Measurements from ENCODE around the gene FRRS1L.

FRRS1L gene

DNA sequence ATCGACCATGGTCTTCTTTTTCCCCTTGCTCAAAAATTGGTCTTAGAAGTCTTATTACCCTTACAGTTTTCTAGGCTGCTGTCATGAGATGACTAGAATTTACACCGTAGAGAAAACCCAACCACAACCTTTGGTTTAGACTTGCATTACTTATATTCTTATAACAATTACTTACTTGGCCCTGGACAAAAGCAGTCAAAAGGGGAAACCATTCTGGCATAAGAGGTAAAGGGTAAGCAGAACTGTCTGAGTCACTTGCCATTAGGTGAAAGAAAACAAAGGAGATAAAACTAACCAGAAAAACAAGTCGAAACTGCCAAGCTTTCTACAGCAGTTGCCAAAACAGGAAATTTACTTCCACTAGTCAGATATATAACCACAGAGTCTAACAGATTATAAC is 65.2 kb downstream of the FRRS1L start:
- DNase-seq (ENCODE audit: low read depth), result no peak

DNA sequence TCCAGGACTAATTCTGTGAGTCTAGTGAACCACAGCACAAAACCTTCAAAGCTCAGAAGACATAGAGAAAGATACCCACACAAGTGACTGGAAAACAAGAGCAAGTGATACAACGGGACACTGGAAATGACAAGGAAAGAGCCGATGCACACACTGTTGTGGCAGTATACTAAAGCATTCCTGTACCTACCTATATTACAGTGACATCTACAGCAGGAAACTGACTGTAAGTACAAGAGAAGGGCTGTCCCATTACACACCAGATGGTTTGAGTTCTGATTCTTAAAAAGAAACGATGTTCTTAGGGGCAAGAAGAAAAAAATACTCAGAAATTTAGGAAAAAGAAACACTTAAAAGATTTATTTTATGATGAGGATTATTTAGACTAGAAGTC is 65.8 kb downstream of the FRRS1L start:
- no peak for DNase-seq (ENCODE audit: low read depth)

DNA sequence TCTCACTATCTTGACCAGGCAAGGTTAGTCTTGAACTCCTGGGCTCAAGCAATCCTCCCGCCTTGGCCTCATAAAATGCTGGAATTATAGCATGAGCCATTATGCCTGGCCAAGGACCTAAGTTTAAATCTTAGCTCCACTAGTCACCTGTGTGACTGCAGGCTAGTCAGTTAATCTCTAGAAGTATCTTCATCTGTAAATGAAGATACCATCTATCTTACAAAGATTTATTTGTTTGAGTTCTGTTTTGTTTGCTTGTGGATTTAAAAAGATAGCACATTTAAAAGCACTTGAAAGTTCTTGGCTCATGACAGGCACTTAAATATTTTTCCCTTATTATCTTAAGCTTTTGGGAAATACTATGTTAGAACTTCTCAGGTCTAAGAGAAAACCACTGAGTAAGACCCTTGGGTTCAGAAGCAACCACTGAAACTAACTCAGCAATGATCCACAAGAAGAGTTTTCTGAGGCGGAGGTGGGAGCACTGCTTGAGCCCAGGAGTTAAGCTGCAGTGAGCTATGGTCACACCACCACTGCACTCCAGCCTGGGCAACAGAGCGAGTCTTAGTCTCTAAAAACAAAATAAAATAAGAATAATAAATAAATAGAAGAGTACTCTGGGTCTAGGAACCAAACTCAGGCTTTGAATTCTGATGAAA is 66.4 kb downstream of the FRRS1L start:
- no peak for DNase-seq (ENCODE audit: low read depth)

DNA sequence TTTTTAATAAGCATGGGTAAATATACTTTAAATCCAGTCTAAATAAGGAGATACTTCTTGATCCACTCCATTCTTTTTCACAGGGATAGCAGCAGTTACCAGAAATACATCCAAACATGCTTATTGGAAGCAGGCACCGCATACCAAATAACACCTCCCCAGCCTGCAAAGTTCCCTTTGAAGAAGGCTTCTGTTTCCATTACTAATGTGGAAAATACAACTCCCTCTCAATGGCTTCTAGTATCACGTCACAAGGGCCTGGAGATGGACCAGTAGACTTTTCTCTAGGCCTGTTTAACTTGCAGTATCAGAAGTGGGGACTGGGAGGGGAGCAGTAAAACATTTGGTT is 68.1 kb downstream of the FRRS1L start:
- DNase-seq (ENCODE audit: low read depth), result no peak

DNA sequence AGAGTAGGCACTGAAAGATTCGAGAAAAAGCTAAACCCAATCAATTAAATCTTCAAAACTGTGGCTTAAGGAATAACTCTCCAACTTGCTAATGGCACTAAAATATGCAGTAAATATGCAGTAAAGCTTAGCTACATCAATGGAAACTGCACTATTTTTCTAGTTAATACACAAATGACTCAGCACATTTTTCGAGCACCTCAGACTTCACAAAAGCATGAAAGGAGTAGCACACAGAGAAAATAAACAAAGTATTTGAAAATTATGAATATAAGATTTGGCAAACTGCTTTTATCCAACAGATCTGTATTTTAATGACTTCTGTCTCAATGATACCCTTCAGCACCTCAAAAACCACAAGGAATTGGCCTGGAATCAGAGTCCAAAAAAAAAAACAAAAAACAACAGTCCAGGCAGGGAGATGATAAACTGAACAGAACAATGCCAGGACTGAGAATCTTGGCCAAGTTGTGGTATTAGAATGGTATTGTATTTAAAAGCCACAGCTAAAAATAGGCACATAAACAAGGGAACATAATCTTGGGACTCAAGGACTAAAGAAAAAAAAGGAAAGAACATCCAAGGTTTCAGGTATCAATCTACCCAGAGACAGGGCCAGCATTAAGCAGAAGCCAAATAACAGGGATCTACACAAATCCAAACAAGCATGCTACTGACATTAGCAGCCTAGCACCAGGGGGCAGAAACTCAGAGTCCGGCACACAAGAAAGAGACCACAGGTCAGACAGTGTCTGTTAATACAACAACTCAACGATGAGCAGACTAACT is 68.7 kb downstream of the FRRS1L start:
- no peak for DNase-seq (ENCODE audit: low read depth)

DNA sequence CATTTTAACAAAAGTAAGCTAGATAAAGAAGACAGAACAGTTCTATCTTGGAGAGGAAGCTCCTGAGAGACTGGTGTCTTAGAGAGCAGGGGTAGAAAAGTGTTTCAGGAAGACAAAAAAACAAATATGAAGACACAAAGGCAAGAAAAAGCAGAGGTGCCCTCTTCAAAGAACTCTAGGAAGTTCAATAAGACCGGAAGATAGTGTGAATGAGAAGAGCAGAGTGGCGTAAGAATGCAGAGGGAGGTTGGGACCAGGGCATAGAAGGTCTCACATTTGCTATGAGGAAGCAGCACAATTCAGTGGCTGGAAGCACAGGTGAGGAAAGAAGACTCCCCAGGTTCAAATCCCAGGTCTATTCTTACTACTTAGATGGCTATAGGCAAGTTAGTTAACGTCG is 69.9 kb downstream of the FRRS1L start:
- no peak for DNase-seq (ENCODE audit: low read depth)

DNA sequence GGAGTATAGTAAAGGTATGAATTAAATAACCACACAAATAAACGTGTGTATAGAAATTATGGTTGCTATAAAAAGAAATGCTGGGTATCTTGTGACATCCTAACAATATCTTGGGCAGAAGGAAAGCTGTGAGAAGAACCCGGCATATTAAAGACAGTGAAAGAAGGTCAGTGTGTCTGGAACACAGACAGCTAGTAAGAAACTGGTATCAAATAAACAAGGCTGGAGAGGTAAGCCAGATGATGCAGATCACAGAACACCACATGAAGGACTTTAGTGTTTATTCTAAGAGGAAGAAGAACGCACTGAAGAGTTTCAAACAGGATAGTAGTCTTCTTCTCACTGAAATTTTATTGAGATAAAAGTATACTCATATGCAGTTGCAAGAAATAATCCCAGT is 71.7 kb downstream of the FRRS1L start:
- no peak for DNase-seq (ENCODE audit: low read depth)

DNA sequence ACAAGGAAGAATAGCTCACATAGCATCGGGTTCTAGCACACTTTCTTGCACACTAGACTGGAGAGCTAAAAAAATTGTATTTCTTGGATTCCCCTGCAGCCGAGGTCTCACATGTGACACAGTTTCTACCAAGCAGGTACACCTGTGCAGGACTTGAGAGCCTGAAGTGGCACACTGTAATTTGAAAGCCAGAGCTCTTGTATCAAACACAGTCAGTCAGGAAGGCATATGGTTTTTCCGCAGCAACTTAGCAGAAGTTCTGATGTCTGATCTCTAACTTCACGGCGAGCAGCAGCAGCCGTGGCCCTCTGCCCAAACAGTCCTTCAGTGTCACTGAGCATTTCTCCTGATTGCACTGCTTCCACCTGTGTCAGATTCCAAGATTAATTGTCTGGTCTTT is 72.8 kb downstream of the FRRS1L start:
- no peak for DNase-seq (ENCODE audit: low read depth)

DNA sequence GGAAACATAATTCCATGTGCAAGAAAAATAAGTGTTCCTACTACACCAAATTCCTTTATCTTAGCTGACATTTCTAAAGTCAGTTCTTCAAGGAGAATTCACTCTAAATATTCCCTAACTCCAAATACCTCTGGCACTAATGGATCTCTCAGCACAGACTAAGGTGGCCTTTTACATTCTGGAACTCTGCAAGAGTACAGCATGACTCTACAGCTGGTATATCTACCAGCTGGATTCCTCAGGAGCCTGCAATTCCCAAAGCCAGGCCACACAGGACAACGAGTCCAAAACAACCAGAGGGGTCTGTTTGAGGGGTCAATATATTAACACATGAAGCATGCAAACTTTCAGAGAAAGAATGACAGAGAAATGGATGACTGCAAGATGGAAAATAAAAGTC is 74.5 kb downstream of the FRRS1L start:
- DNase-seq (ENCODE audit: low read depth), result no peak

DNA sequence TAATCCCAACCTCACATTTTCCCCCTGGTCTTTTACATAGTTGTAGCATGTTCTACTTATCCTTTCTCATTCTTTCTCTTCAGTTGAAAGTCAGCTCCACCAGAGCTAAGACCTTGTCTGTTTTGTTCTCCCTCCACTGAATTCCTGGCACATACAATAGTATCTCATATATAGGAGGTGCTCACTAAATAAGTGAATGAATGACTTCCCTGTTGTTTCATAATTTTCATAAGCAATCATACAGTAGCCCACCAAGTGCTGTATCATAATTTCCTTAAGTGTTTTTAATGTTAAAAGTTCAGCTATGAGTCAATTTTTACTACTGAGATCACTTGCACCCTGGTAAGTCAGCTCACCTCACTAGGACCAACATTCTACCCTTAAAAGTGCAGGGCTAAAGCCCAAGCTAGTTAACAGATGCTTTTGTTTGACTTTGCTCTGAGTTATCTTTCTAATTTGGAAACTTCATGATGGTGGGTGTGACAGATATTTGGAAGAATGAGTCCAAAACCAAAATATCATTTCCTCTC is 74.9 kb downstream of the FRRS1L start:
- no peak for DNase-seq (ENCODE audit: low read depth)

DNA sequence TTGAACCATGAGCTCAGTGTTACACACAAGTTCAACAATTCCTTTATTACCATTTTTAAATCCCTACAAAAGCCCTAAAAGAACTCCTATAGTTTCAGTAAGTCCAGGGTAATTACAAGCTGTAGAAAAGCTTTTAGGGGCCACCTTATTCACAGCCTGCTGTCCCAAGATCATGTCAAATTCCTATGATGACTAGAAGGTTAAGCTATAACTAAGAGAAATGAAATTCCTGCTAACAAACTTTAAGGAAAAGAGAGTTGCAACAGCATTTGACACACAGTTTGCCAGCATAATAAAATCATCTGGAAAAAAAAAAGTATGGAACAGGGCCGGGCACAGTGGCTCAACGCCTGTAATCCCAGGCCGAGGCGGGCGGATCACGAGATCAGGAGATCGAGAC is 78.8 kb downstream of the FRRS1L start:
- no peak for DNase-seq (ENCODE audit: low read depth)

DNA sequence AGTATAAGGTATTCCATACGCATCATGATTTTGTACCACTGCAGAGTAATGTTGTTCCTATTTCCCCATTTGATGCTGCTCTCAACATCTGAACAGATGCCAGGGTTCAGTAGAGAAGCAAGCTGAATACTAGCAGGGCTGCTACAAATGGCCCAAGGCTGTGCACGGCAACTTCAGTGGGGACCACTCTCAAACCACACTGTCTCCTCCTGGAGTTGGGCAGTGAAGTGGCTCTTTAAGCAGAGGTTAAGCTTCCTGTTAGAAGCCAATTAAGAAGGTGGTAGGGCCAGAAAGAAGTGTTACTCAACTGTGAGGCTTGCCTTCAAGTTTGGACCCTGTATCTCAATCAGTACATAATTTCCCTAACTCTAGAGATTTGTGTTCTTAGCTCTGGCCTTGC is 79.3 kb downstream of the FRRS1L start:
- no peak for DNase-seq (ENCODE audit: low read depth)

DNA sequence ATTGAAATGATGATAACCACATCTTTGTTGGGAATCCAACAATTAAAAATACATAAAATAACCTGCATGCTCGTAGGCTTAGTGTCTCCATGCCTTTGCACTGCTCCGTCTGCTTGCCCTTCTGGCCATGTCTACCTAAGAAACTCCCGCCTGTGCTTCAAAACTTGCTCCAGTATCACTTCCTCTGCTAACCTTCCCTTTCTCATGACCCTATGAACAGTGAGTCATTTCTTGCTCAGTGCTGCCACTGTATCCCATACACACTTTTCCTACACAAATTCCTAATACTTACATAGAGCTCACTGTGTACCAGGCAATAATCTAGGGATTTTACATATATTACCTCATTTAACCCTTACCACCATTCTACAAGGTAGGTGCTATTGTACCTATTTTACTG is 80.8 kb downstream of the FRRS1L start:
- no peak for DNase-seq (ENCODE audit: low read depth)

DNA sequence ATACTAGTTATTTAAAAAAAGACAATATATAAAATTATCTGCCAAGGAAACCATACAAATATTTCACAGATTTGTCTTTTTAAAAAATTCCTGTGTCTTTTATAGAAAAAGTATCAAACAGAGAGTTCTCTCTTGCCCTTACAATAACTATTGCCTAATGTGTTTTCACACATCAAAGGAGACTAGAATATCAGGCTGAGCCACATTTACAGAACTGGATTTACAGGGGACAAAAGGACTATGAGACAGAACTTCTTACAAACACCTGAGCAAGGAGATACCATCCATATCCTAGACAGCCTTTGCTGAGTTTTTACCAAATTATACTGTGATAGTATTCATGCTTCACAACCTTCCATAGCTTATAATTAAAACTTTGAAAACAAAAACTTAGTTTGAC is 81.5 kb downstream of the FRRS1L start:
- no peak for DNase-seq (ENCODE audit: low read depth)

DNA sequence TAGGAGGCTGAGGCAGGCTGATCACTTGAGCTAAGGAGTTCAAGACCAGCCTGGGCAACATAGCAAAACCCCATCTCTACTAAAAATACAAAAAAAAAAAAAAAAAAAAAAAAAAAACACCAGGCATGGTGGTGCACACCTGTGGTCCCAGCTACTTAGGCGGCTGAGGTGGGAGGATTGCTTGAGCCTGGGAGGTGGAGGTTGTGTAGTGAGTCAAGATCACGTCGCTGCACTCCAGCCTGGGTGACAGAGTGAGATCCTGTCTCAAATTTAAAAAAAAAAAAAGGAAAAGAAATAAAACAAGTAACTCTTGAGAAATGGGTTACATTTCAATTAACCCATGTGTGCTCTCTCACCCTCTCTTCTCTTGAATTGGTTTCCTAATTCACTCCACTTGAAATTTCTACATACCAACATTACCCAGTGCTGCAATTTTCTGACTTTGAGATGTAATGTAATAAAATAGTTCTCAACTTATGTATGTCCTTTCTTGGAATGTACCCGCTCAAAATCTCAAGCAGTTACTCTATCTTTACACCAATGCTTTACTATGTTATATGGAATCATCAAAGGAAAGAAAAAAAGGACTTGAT is 83.1 kb downstream of the FRRS1L start:
- no peak for DNase-seq (ENCODE audit: low read depth)

DNA sequence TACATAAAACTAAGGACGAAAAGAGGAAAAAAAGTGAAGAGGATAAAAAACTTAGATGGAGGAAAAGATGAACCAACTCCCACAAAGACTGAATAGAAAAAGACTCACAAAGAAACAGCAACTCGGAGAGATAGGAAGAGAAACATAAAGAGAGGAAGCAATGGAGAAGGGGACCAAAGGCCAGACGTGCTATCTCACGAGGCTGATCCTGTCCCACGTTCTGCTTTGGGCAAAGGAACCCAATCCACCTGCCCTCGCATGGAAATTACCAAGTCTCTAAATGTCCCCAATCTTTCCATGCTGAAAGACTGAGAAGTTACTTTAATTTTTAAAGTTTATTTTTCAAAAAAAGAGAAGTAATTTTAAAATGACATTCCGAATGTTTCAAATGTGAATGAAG is 83.9 kb downstream of the FRRS1L start:
- no peak for DNase-seq (ENCODE audit: low read depth)

DNA sequence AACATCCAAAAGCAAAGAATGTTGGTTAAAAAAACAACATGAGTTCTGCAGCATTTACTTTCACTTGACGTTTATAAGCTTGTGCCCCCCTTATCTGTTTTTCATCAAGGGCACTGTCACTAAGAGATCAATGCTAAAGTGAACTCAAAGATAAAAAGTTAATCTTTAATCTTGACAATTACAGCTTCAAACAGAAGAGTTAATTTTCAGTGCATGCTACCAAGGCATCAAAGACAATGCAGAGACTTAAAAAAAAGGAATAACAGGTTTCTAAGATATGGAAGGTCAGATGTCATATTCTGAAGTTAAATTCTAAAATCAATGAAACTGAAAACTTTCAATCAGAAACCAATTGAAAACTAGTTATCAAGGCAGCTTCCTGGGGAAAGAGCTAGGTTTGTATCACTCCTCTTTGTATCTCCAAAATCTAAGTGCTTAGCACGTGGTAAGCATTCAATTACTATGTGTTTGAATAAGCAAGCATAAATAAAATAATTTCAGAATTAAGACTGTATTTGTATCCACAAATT is 84.9 kb downstream of the FRRS1L start:
- no peak for DNase-seq (ENCODE audit: low read depth)

All from HS-27A (cell line).